ENCODE data around the gene AK1. TPM values are rescaled to one million over a fixed set of nuclear protein-coding genes. Genes with fewer than 3 reads are reported as not detected.
"Not testable (repeated sequence)": the region's sequence is repeated elsewhere in the genome, so short reads cannot be mapped to it uniquely, and the experiment has no call there.

The AK1 gene
- total RNA-seq, 4 donors from 2014 or later = 24.7 to 110 (median 62.4) TPM

GRCh38 chr9:127883959-127884358 lies 6.5 kb upstream of the AK1 start:
- TF ChIP-seq EP300 (IDR thresholded peaks at IDR 0.05; ENCODE audit: low read depth) (no peak), CTCF (IDR thresholded peaks at IDR 0.05) (no peak), POLR2AphosphoS5 (IDR thresholded peaks at IDR 0.05) (no peak), POLR2A (IDR thresholded peaks at IDR 0.05) (no peak)
- H3K36me3 ChIP-seq = peaks cover 0 to 12% (median 5%) of the 10 kb centered on the region in 4 donors
- in situ Hi-C loops (cut with MboI; ENCODE audit: low pct_ligation_motif_present in 1 of 4, low pct_unique_long_range_greater_than_20kb in 1 of 4, low sequenced_read_pairs in 3 of 4) (no loop called here), intact Hi-C loops (cut with DNase I; ENCODE audit: low total_unique reads) (no loop called here)
- no peaks in the 10 kb centered on the region for H3K9me3 ChIP-seq
- H3K27me3 ChIP-seq = no peaks in the 10 kb centered on the region
- no peak overlapping the region for H3K4me3 ChIP-seq
- H3K27ac ChIP-seq = no peak overlapping the region
- H3K4me1 ChIP-seq = no peaks in the 10 kb centered on the region
- no peak for DNase-seq
- WGBS, 2 donors (ENCODE audit: low coverage in 1 of 2) = 88% methylated on average over 7 of the region's 7 CpGs; no CpG with 5 or more reads in 1 of the 2 donors

- in situ Hi-C loops (cut with MboI; ENCODE audit: low pct_ligation_motif_present in 1 of 4, low pct_unique_long_range_greater_than_20kb in 1 of 4, low sequenced_read_pairs in 3 of 4) = not testable (repeated sequence)
These were observed 4.2 kb upstream of the AK1 start for GRCh38 chr9:127881715-127882114.

GRCh38 chr9:127880143-127880542 lies 2.7 kb upstream of the AK1 start:
- in situ Hi-C loops (cut with MboI; ENCODE audit: low pct_ligation_motif_present in 1 of 4, low pct_unique_long_range_greater_than_20kb in 1 of 4, low sequenced_read_pairs in 3 of 4) = no loop called here

More at GRCh38 chr9:127881715-127882114, 4.2 kb upstream of the AK1 start:
- intact Hi-C loops (cut with DNase I; ENCODE audit: low total_unique reads); H3K27me3 ChIP-seq; DNase-seq; H3K9me3 ChIP-seq; H3K36me3 ChIP-seq; H3K27ac ChIP-seq; H3K4me3 ChIP-seq: not testable (repeated sequence)
- H3K4me1 ChIP-seq = peaks cover 10 to 12% (median 12%) of the 10 kb centered on the region in 4 donors
- 77 to 78% methylated on average over 3 of the region's 3 CpGs for WGBS, 2 donors (ENCODE audit: low coverage in 1 of 2)

GRCh38 chr9:127878652-127879390 lies 1.3 kb upstream of the AK1 start:
- Histone ChIP-seq H3K27ac (no peak overlapping the region), H3K4me1 (peaks cover 32 to 41% (median 38%) of the 10 kb centered on the region in 4 donors), H3K4me3 (no peak overlapping the region), H3K9me3 (no peaks in the 10 kb centered on the region), H3K36me3 (no peaks in the 10 kb centered on the region), H3K27me3 (no peaks in the 10 kb centered on the region)
- in situ Hi-C loops (cut with MboI; ENCODE audit: low pct_ligation_motif_present in 1 of 4, low pct_unique_long_range_greater_than_20kb in 1 of 4, low sequenced_read_pairs in 3 of 4) = no loop called here
- intact Hi-C loops (cut with DNase I; ENCODE audit: low total_unique reads) = no loop called here
- TF ChIP-seq CTCF (IDR thresholded peaks at IDR 0.05) (no peak), POLR2AphosphoS5 (IDR thresholded peaks at IDR 0.05) (no peak), POLR2A (IDR thresholded peaks at IDR 0.05) (no peak), EP300 (IDR thresholded peaks at IDR 0.05; ENCODE audit: low read depth) (no peak)
- DNase-seq = no peak
- WGBS, 2 donors (ENCODE audit: low coverage in 1 of 2) = 13 to 53% methylated on average over 1 to 8 of the region's 8 CpGs

More at GRCh38 chr9:127880143-127880542, 2.7 kb upstream of the AK1 start:
- TF ChIP-seq EP300 (IDR thresholded peaks at IDR 0.05; ENCODE audit: low read depth) = no peak
- TF ChIP-seq CTCF (IDR thresholded peaks at IDR 0.05) = no peak
- no peak for TF ChIP-seq POLR2A (IDR thresholded peaks at IDR 0.05)
- no peak for TF ChIP-seq POLR2AphosphoS5 (IDR thresholded peaks at IDR 0.05)
- Histone ChIP-seq H3K27me3 (no peaks in the 10 kb centered on the region), H3K4me3 (no peak overlapping the region), H3K27ac (no peak overlapping the region), H3K4me1 (peaks cover 23 to 28% (median 27%) of the 10 kb centered on the region in 4 donors), H3K9me3 (no peaks in the 10 kb centered on the region), H3K36me3 (no peaks in the 10 kb centered on the region)
- intact Hi-C loops (cut with DNase I; ENCODE audit: low total_unique reads) = no loop called here
- 68 to 70% methylated on average over 2 to 8 of the region's 8 CpGs for WGBS, 2 donors (ENCODE audit: low coverage in 1 of 2)
- DNase-seq = no peak
